Loucy (cell line): ENCODE data around the gene CTRB1.
"Not testable (repeated sequence)": the region's sequence is repeated elsewhere in the genome, so short reads cannot be mapped to it uniquely, and the experiment has no call there.

Experiments
- H2AFZ ChIP-seq: fragments of 200-600 bp; sonication (generic); 2 replicates; pipeline ENCODE4 v1.6.0; 2016; ENCODE audit warnings: antibody characterized with exemption, mild to moderate bottlenecking, low read length, moderate library complexity
- H3F3A ChIP-seq: fragments of 200-600 bp; 2 replicates; pipeline ENCODE4 v1.6.0; 2016; ENCODE audit warnings: antibody characterized with exemption, low read depth, mild to moderate bottlenecking
- H3K27me3 ChIP-seq: fragments of 200-600 bp; sonication (generic); 2 replicates; pipeline ENCODE4 v1.6.1; 2014; ENCODE audit warnings: low read length, mild to moderate bottlenecking; ENCODE audit not compliant: insufficient read depth, poor library complexity, severe bottlenecking
- H3K36me3 ChIP-seq: fragments of 200-600 bp; sonication (generic); 2 replicates; pipeline ENCODE4 v1.6.1; 2016; ENCODE audit warnings: low read length; ENCODE audit not compliant: insufficient read depth
- H3K4me1 ChIP-seq: fragments of 200-600 bp; sonication (generic); 2 replicates; pipeline ENCODE4 v1.5.1; 2014; ENCODE audit warnings: low read length, mild to moderate bottlenecking; ENCODE audit not compliant: insufficient read depth, poor library complexity, severe bottlenecking
- H3K4me2 ChIP-seq: fragments of 200-600 bp; sonication (generic); 2 replicates; pipeline ENCODE4 v1.6.0; 2014; ENCODE audit warnings: antibody characterized with exemption, low read length, low read depth, mild to moderate bottlenecking; ENCODE audit not compliant: poor library complexity, severe bottlenecking
- H3K4me3 ChIP-seq: fragments of 200-600 bp; sonication (generic); 2 replicates; pipeline ENCODE4 v1.5.1; 2014; ENCODE audit warnings: low read length, mild to moderate bottlenecking, mixed read lengths; ENCODE audit not compliant: poor library complexity, severe bottlenecking
- H3K79me2 ChIP-seq: fragments of 200-600 bp; sonication (generic); 2 replicates; pipeline ENCODE4 v1.6.1; 2014; ENCODE audit warnings: low read length; ENCODE audit not compliant: insufficient read depth
- H3K9ac ChIP-seq: fragments of 200-600 bp; sonication (generic); 2 replicates; pipeline ENCODE4 v1.6.0; 2014; ENCODE audit warnings: mild to moderate bottlenecking, low read depth, low read length, moderate library complexity; ENCODE audit not compliant: poor library complexity, severe bottlenecking
- H3K9me2 ChIP-seq: fragments of 200-600 bp; sonication (generic); replicated peaks from 2 replicates; pipeline ENCODE4 v1.6.1; 2016; ENCODE audit warnings: low read depth, low read length, mixed read lengths
- H3K9me3 ChIP-seq: fragments of 200-600 bp; sonication (generic); 2 replicates; pipeline ENCODE4 v1.6.1; 2014; ENCODE audit warnings: mild to moderate bottlenecking, antibody characterized with exemption, low read length, low read depth; ENCODE audit not compliant: insufficient read depth
- H4K20me1 ChIP-seq: fragments of 200-600 bp; sonication (generic); 2 replicates; pipeline ENCODE4 v1.6.0; 2014; ENCODE audit warnings: antibody characterized with exemption, low read length, mild to moderate bottlenecking; ENCODE audit not compliant: insufficient read depth, poor library complexity, severe bottlenecking
- CTCF ChIP-seq: fragments of 200-600 bp; sonication (generic); conservative IDR thresholded peaks from 2 replicates; pipeline ENCODE4 v1.5.1; 2014; ENCODE audit warnings: mild to moderate bottlenecking, antibody characterized with exemption, low read length
- EZH2phosphoT487 ChIP-seq: fragments of 200-600 bp; IDR thresholded peaks from 2 replicates; pipeline ENCODE4 v1.6.1; 2018; ENCODE audit warnings: antibody characterized with exemption, mild to moderate bottlenecking, moderate library complexity, borderline replicate concordance

CTRB1 gene

GRCh38 chr16:75219088-75219487, 300 bp downstream of the CTRB1 start:
- no peak overlapping the region for H3K9ac ChIP-seq
- no peak overlapping the region for H3K4me2 ChIP-seq
- no peaks in the 10 kb centered on the region for H4K20me1 ChIP-seq

DNA sequence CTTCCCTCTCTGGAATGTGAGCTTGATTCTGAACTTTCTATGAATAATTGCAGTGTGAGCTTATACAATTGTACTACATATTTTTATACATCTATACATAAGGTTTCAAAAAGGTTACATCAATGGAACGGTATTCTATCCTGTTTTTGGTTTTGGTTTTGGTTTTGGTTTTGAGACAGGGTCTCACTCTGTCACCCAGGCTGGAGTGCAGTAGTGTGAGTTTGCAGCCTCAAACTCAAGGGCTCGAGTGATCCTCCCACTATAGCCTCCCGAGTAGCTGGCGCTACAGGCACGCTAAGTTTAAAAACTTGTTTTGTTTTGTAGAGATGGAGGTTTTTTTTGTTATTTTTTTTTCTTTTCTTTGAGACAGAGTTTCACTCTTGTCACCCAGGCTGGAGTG, 1.1 kb downstream of the CTRB1 start:
- H2AFZ ChIP-seq: peak overlapping the region; percentile 64; the same call in 1 of the 2 replicates
- H3K4me1 ChIP-seq: no peaks in the 10 kb centered on the region
- TF ChIP-seq CTCF (no peak), EZH2phosphoT487 (no peak)
- H4K20me1 ChIP-seq: no peaks in the 10 kb centered on the region
- H3K79me2 ChIP-seq: no peaks in the 10 kb centered on the region
- H3K27me3 ChIP-seq: no peaks in the 10 kb centered on the region
- H3F3A ChIP-seq: no peaks in the 10 kb centered on the region
- no peaks in the 10 kb centered on the region for H3K9me2 ChIP-seq
- peak overlapping the region; percentile 53 for H3K4me2 ChIP-seq
- peak overlapping the region; percentile 37 for H3K4me3 ChIP-seq
- H3K9ac ChIP-seq: no peak overlapping the region
- H3K36me3 ChIP-seq: no peaks in the 10 kb centered on the region
- H3K9me3 ChIP-seq: no peaks in the 10 kb centered on the region

More at GRCh38 chr16:75219088-75219487, 300 bp downstream of the CTRB1 start:
- H3K27me3 ChIP-seq: no peaks in the 10 kb centered on the region
- H3K36me3 ChIP-seq: no peaks in the 10 kb centered on the region
- TF ChIP-seq EZH2phosphoT487 (no peak), CTCF (no peak)
- H3K4me3 ChIP-seq: no peak overlapping the region
- H3K9me3 ChIP-seq: no peaks in the 10 kb centered on the region
- no peak overlapping the region for H2AFZ ChIP-seq
- no peaks in the 10 kb centered on the region for H3F3A ChIP-seq
- no peaks in the 10 kb centered on the region for H3K79me2 ChIP-seq
- H3K4me1 ChIP-seq: no peaks in the 10 kb centered on the region
- H3K9me2 ChIP-seq: no peaks in the 10 kb centered on the region

DNA sequence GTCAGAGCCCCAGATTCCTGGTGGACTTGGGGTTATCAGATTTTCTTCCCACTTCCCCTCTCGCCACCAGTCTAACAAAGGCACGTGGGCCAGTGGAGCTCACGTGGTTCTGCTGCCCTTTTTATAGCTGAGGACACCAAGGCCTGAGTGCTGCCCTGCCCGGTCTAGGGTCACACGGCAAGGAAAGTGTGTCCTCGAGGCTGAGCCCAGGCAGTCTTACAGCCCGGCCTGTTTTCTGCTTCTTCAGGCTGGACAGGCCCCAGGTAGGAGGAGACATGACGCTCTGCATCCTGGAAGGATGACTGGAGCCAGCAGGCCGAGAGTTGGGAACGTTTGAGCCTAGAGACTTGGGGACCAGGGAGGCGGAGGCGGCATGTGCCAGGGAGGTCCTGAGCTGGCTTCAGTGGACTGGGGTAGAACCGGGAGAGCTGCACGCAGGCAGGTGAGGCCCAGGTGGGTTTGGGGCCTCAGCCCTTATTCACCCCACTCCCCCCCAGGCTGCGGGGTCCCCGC, 3.5 kb downstream of the CTRB1 start:
- Histone ChIP-seq H3K4me3 (no peak overlapping the region), H3K4me1 (no peaks in the 10 kb centered on the region), H4K20me1 (no peaks in the 10 kb centered on the region), H3F3A (no peaks in the 10 kb centered on the region), H3K27me3 (no peaks in the 10 kb centered on the region), H2AFZ (no peak overlapping the region), H3K36me3 (no peaks in the 10 kb centered on the region), H3K79me2 (no peaks in the 10 kb centered on the region), H3K4me2 (no peak overlapping the region), H3K9me2 (no peaks in the 10 kb centered on the region), H3K9me3 (no peaks in the 10 kb centered on the region), H3K9ac (no peak overlapping the region)
- TF ChIP-seq EZH2phosphoT487 (no peak), CTCF (no peak)

GRCh38 chr16:75223129-75223528, 4.3 kb downstream of the CTRB1 start:
- not testable (repeated sequence) for H3K36me3 ChIP-seq, H3F3A ChIP-seq, H3K4me1 ChIP-seq, H3K4me3 ChIP-seq, H3K79me2 ChIP-seq, H3K27me3 ChIP-seq, H4K20me1 ChIP-seq, H3K4me2 ChIP-seq, H3K9me3 ChIP-seq, H3K9ac ChIP-seq, H3K9me2 ChIP-seq, H2AFZ ChIP-seq
